Lung (tissue), 16 donors: ENCODE measurements around the gene HMGN1. TPM values are rescaled to one million over a fixed set of nuclear protein-coding genes. Genes with fewer than 3 reads are reported as not detected.
A peak's percentile ranks its signal among the peaks of the same experiment; 100 is the strongest.

Experiments used
- ATAC-seq: fragments of 200-7000 bp; cut with Tn5 transposase; one replicate; pipeline ENCODE4 v1.9.1; 2020; ENCODE audit warnings: moderate number of reproducible peaks; ENCODE audit not compliant: insufficient read depth, low FRiP score
- DNase-seq, 3 donors: peaks; one replicate each; pipeline ENCODE4 v3.0.0-alpha.2; 2013 to 2017
- H3K27ac ChIP-seq, 2 donors: one replicate each; pipeline ENCODE4 v1.5.1; 2013; ENCODE audit warnings: mild to moderate bottlenecking in 2 of 2, moderate library complexity in 2 of 2, control low read depth in 1 of 2, inconsistent platforms in 1 of 2, low read depth in 1 of 2, low read length in 1 of 2
- H3K27me3 ChIP-seq, 3 donors: one replicate each; pipeline ENCODE4 v1.5.1; 2013; ENCODE audit warnings: low read length in 2 of 3; ENCODE audit not compliant: control insufficient read depth in 3 of 3, insufficient read depth in 3 of 3
- H3K36me3 ChIP-seq, 4 donors: one replicate each; pipeline ENCODE4 v1.5.1; 2013; ENCODE audit warnings: low read length in 4 of 4, mild to moderate bottlenecking in 1 of 4, moderate library complexity in 1 of 4; ENCODE audit not compliant: control insufficient read depth in 4 of 4, insufficient read depth in 4 of 4
- H3K4me1 ChIP-seq, 5 donors: one replicate each; pipeline ENCODE4 v1.5.1; 2013; ENCODE audit warnings: low read length in 5 of 5, mild to moderate bottlenecking in 2 of 5, moderate library complexity in 1 of 5; ENCODE audit not compliant: control insufficient read depth in 5 of 5, insufficient read depth in 5 of 5
- H3K4me3 ChIP-seq: one replicate; pipeline ENCODE4 v1.5.1; 2013; ENCODE audit warnings: mild to moderate bottlenecking, control low read depth, moderate library complexity
- H3K9ac ChIP-seq, 2 donors: one replicate each; pipeline ENCODE4 v1.5.1; 2013; ENCODE audit warnings: low read length in 2 of 2, control low read depth in 1 of 2; ENCODE audit not compliant: insufficient read depth in 1 of 2
- H3K9me3 ChIP-seq, 4 donors: one replicate each; pipeline ENCODE4 v1.5.1; 2013; ENCODE audit warnings: low read length in 3 of 4, mild to moderate bottlenecking in 1 of 4, moderate library complexity in 1 of 4; ENCODE audit not compliant: control insufficient read depth in 4 of 4, insufficient read depth in 3 of 4
- CTCF ChIP-seq: IDR thresholded peaks from 2 replicates; pipeline ENCODE4 v1.5.1; 2012; ENCODE audit warnings: mild to moderate bottlenecking; ENCODE audit errors: control extremely low read depth, extremely low read depth
- WGBS, 2 donors: extraction: QIAGEN DNeasy Blood & Tissue Kit; methylation state at CpG; one replicate each; pipeline ENCODE4 v1.1.7; 2013; 5-methylcytosine and 5-hydroxymethylcytosine counted together
- long read RNA-seq, 5 donors: transcript quantifications; one replicate each; lab custom pipeline, GENCODE V29; 2026
- polyA plus RNA-seq, 2 donors: library from polyadenylated mRNA; stranded (reverse); fragments of 200-250 nt; gene quantifications; one replicate each; pipeline ENCODE4 v1.2.1, GENCODE V29; 2013
- total RNA-seq, 2 donors: library from RNA; depleted of rRNA in 1 of 2; stranded (reverse); fragments of >200 nt in 1 of 2; gene quantifications; one replicate each; pipeline ENCODE4 v1.2.1, GENCODE V29; 2014 to 2021
- donor health status: control.
- donor health status: control.
- donor health status: Bipolar disorder and iron deficiency.
- donor health status: healthy.
- donor health status: DM: yes; HTN: yes; CAD: no.

HMGN1 gene
- total RNA-seq, result 100 to 1,000 TPM; 179 to 375 TPM
- polyA plus RNA-seq, result 100 to 1,000 TPM; 124 to 153 TPM
- long read RNA-seq, donor 1, full-length matches to known transcripts, result 155 of 233 reads
- long read RNA-seq, donor 1, partial matches to known transcripts, result 22 of 233 reads
- long read RNA-seq, donor 1, other reads (novel, unspliced or antisense), result 56 of 233 reads
- long read RNA-seq, donor 2, transcript HMGN1-204 (6 exons, 1,383 nt), result major isoform, 53 of 63 reads
- long read RNA-seq, donor 2, partial matches to known transcripts, result 5 of 63 reads
- long read RNA-seq, donor 2, other reads (novel, unspliced or antisense), result 0 of 63 reads
- long read RNA-seq, donor 3, full-length matches to known transcripts, result 75 of 116 reads
- long read RNA-seq, donor 3, partial matches to known transcripts, result 20 of 116 reads
- long read RNA-seq, donor 3, other reads (novel, unspliced or antisense), result 21 of 116 reads
- long read RNA-seq, donor 4, transcript HMGN1-204 (6 exons, 1,383 nt), result major isoform, 59 of 94 reads
- long read RNA-seq, donor 4, partial matches to known transcripts, result 29 of 94 reads
- long read RNA-seq, donor 4, other reads (novel, unspliced or antisense), result 5 of 94 reads
- long read RNA-seq, donor 5, transcript HMGN1-204 (6 exons, 1,383 nt), result major isoform, 167 of 306 reads
- long read RNA-seq, donor 5, partial matches to known transcripts, result 61 of 306 reads
- long read RNA-seq, donor 5, other reads (novel, unspliced or antisense), result 70 of 306 reads

- Histone ChIP-seq H3K9ac (peak within 1 kb of the TSS; percentile 76 to 98), H3K4me3 (peak within 1 kb of the TSS; percentile 45), H3K27ac (peak within 1 kb of the TSS; percentile 70 to 100), H3K9me3 (no peaks in the 10 kb centered on the region), H3K27me3 (no peaks in the 10 kb centered on the region), H3K4me1 (peaks cover 0 to 34% (median 15%) of the 10 kb centered on the region in 5 donors), H3K36me3 (peaks cover 3 to 16% (median 5%) of the 10 kb centered on the region in 4 donors)
- TF ChIP-seq CTCF, result no peak
- peak; percentile 84 to 96 (median 94) for DNase-seq
- 0 to 1% methylated on average over 47 to 115 of the region's 116 CpGs for WGBS, 2 donors
- ATAC-seq, result peak; percentile 80
Observed at GRCh38 chr21:39348355-39349210, at the start of gene HMGN1. Gene HMGN1 (minus strand): TSS chr21:39349088. CDS start chr21:39348917, 171 bp downstream.

GRCh38 chr21:39397646-39398385 lies 48.9 kb upstream of the HMGN1 start:
- Histone ChIP-seq H3K9me3 (no peaks in the 10 kb centered on the region), H3K27ac (no peak overlapping the region), H3K4me1 (no peaks in the 10 kb centered on the region), H3K4me3 (no peak overlapping the region), H3K36me3 (peaks cover 4 to 22% (median 15%) of the 10 kb centered on the region in 4 donors), H3K9ac (no peak overlapping the region), H3K27me3 (no peaks in the 10 kb centered on the region)
- TF ChIP-seq CTCF, result no peak
- DNase-seq (no peak), ATAC-seq (no peak)
- WGBS, 2 donors, result 52 to 79% methylated on average over 11 of the region's 11 CpGs

GRCh38 chr21:39392981-39393380 lies 44.1 kb upstream of the HMGN1 start:
- Histone ChIP-seq H3K9me3 (no peaks in the 10 kb centered on the region), H3K27ac (no peak overlapping the region), H3K9ac (no peak overlapping the region), H3K4me1 (peaks cover 0 to 11% (median 5%) of the 10 kb centered on the region in 5 donors), H3K27me3 (no peaks in the 10 kb centered on the region), H3K36me3 (peaks cover 13 to 37% (median 27%) of the 10 kb centered on the region in 4 donors), H3K4me3 (no peak overlapping the region)
- ATAC-seq, result no peak
- no peak for DNase-seq
- 92% methylated on average over 7 of the region's 7 CpGs for WGBS, 2 donors
- TF ChIP-seq CTCF, result no peak
